Coronary artery (tissue), 2 donors: ENCODE results near the gene KIF1B.

ENCODE experiments used
- DNase-seq: peaks from one replicate; pipeline ENCODE4 v3.0.0-alpha.2; 2017; ENCODE audit warnings: low spot score
- H3K27ac ChIP-seq, 2 donors: fragments of 200-600 bp; sonication (generic); one replicate each; pipeline ENCODE4 v1.5.1; 2016 to 2019
- H3K4me3 ChIP-seq: fragments of 200-600 bp; sonication (generic); 2 replicates; pipeline ENCODE4 v1.5.1; 2016; ENCODE audit warnings: mild to moderate bottlenecking, moderate library complexity
- CTCF ChIP-seq: fragments of 200-600 bp; sonication (generic); IDR thresholded peaks from one replicate; pipeline ENCODE4 v1.5.1; 2019; ENCODE audit warnings: antibody characterized with exemption

Gene KIF1B

GRCh38 chr1:10267319-10267718 is 56.9 kb downstream of the KIF1B start:
- Histone ChIP-seq H3K4me3 (no peak overlapping the region), H3K27ac (no peak overlapping the region)
- no peak for TF ChIP-seq CTCF
- DNase-seq: no peak

GRCh38 chr1:10267921-10268320 is 57.6 kb downstream of the KIF1B start:
- no peak for TF ChIP-seq CTCF
- Histone ChIP-seq H3K4me3 (no peak overlapping the region), H3K27ac (no peak overlapping the region)
- no peak for DNase-seq

- no peak for TF ChIP-seq CTCF
- no peak for DNase-seq
- H3K27ac ChIP-seq: no peak overlapping the region
- no peak overlapping the region for H3K4me3 ChIP-seq
Measured at GRCh38 chr1:10271090-10271489, 60.7 kb downstream of the KIF1B start.

- Histone ChIP-seq H3K27ac (no peak overlapping the region), H3K4me3 (no peak overlapping the region)
- no peak for TF ChIP-seq CTCF
- no peak for DNase-seq
Measured at GRCh38 chr1:10271869-10272268, 61.5 kb downstream of the KIF1B start.

GRCh38 chr1:10272274-10272673 is 61.9 kb downstream of the KIF1B start:
- no peak for TF ChIP-seq CTCF
- DNase-seq: no peak
- H3K4me3 ChIP-seq: no peak overlapping the region
- no peak overlapping the region for H3K27ac ChIP-seq

GRCh38 chr1:10278880-10279279 is 68.5 kb downstream of the KIF1B start:
- no peak overlapping the region for H3K27ac ChIP-seq
- no peak for TF ChIP-seq CTCF
- no peak for DNase-seq
- no peak overlapping the region for H3K4me3 ChIP-seq

- no peak overlapping the region for H3K27ac ChIP-seq
- TF ChIP-seq CTCF: no peak
- H3K4me3 ChIP-seq: no peak overlapping the region
- DNase-seq: no peak
Measured at GRCh38 chr1:10280439-10281350, 70.3 kb downstream of the KIF1B start.
